CD4-positive, alpha-beta T cell treated with Interleukin-12 subunit alpha and Interleukin-12 subunit beta, for 1 hour (primary cell): ENCODE results near the gene TNFAIP8L3.
"Not testable (repeated sequence)": the region's sequence is repeated elsewhere in the genome, so short reads cannot be mapped to it uniquely, and the experiment has no call there.

Experiments
- DNase-seq: peaks from one replicate; pipeline ENCODE4 v3.0.0-alpha.2; 2020

TNFAIP8L3 gene

DNA sequence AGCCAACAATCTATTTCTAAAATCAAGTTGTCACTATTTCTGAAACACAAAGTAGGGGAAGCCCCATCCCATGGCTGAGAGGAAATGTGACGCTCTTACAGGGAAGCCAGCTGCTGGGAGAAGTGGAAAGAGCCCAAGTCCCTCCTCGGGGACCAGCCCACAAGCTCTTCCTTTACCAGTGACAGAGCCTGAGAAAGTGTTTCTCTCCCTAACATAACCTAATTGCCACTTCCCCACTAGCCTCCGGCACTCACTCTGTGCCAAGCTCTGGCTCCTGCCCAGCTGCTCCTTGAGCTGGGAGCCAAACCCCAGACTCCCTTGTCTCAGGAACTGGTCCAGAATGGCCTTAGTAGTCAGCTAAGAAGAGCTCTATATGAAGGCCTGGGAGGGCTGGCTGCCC is 42.9 kb downstream of the TNFAIP8L3 start:
- DNase-seq: no peak

DNA sequence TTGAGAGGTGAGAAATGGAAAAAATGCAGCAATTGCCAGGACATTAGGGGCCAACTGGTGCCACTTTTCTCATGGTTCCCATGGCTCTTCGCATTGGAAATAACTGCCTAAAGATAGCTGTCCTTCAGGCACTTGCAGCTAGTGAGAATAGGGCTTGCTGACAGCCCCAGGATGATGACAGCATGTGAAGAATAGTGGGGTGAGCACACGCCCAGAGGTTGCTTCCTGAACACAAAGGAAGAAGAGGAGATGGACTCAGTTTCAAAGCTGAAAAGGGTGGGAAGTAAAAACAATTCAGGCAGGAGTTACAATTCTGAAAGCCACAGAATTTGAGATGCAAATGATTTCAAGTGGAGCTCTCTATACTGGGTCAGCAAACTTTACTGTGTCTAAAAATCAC is 45.6 kb downstream of the TNFAIP8L3 start:
- DNase-seq: no peak

- no peak for DNase-seq
These were observed 46.4 kb downstream of the TNFAIP8L3 start for GRCh38 chr15:51048308-51048707.

DNA sequence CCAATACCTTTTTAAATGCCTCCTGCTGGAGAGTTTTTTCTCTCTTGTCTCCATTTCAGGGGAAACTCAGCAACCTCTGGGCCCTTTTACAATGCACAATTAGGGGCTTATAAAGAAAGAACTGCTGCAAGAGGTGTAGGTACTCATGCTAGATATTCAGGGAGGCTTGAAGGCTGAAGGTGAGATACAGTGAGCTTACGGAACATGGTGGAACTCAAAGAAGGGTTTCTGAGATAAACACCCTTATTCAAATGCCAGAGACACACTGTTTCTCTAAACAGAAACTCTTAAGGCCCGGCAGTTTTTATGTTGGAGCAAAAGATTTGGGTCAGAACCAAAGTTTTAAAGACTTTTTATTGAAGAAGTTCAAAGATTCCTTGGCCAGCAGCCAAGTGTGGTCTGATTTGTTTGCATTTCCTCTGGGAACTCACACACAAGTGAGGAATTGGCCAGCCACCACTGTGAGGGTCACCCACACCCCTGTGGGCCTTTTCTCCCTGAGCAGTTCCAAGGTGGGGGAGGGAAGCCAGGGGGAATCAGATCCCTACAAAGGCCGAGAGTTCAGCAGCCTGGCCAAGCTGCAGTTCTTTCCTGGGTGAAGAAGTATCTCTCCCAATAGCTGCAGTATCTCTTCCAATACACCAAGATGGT is 47.8 kb downstream of the TNFAIP8L3 start:
- no peak for DNase-seq

GRCh38 chr15:51046016-51046415 is 48.7 kb downstream of the TNFAIP8L3 start:
- no peak for DNase-seq

- DNase-seq: no peak
These were observed 50.5 kb downstream of the TNFAIP8L3 start for GRCh38 chr15:51044037-51044727.

DNA sequence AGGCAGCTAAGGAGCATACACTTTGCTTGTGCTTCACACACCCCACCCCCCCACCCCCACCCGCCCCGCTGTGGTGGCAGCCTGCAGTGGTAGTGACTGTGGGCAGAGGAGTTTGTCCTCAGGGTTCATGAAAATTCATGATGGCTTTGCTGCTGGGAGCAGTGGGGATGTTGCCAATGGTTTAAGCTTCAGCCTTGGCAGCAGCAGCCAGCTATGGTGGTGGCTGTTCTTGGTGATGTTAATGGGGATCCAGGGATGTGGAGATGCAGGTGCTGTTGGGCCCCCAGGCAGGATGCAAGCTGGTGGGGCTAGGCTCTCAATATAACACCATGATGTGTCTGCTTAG is 55.8 kb downstream of the TNFAIP8L3 start:
- DNase-seq: no peak

DNA sequence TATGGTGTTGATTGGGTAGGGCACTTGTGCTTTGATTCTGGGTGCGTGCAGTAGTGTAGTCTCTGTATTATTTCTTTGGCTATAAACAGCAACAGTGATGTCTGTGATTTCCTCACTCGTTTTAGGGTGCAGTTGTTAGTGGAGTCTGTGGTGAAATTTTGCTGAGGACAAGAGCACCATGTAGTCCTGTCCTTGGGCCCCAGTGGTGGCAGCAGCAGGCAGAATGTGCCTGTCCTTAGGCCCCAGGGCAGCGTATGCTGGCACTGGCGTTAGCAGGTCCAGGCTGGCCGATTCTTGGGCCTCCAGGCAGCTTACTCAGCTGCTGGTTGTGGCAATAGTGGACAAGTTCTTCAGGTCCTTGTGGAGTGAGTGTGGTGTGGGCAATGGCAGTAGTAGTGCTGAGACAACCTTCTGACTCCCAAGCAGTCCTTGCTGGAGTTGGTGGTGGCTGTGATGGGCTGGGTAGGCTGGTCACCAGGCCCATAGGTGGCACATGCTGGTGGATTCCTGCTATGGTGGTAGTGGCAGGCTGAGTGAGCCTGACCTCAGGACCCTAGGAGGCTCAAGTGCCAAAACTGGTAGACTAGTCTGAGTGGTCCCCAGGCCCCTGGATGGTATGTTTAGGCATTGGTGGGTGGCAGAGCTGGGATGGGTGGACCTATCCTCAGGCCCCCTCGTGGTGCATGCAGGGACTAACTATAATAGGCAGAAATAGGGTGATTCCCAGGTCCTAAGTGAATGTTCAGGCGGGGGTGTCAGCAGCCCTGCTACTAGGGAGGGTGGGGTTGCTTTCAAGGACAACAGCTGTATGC is 56.3 kb downstream of the TNFAIP8L3 start:
- DNase-seq: no peak

DNA sequence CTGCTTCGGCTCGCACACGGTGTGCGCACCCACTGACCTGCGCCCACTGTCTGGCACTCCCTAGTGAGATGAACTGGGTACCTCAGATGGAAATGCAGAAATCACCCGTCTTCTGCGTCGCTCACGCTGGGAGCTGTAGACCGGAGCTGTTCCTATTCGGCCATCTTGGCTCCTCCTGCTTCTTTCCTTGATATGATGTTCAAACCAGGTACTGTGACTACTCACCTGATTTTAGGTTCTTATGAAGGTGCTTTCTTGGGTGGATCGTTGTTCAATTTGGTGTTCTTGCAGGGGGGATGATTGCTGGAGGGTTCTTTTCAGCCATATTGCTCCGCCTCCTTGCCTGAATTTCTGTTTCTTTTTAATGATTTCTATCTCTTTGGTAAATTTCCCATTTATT is 57.2 kb downstream of the TNFAIP8L3 start:
- DNase-seq: not testable (repeated sequence)

GRCh38 chr15:51030649-51031316 is 63.9 kb downstream of the TNFAIP8L3 start:
- no peak for DNase-seq

DNA sequence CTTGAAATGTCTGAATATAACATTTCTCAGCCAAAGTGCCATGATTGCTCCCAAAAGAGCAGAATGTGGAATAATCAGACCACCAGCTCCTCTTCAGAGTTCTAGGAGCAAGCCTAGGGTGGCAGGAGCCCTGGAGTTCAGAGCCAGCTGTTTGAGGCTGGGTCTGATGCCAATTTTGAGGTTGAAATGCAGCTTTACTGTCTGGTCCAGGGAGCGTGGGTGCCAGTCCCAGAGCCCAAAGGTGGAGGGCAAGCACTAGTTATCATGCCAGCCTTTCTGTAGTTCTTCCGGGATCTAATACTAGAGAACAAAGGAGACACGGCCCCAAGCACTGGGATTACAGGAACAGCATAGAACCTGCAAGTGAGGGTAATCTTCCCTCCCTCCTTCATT is 69.3 kb downstream of the TNFAIP8L3 start:
- DNase-seq: no peak

DNA sequence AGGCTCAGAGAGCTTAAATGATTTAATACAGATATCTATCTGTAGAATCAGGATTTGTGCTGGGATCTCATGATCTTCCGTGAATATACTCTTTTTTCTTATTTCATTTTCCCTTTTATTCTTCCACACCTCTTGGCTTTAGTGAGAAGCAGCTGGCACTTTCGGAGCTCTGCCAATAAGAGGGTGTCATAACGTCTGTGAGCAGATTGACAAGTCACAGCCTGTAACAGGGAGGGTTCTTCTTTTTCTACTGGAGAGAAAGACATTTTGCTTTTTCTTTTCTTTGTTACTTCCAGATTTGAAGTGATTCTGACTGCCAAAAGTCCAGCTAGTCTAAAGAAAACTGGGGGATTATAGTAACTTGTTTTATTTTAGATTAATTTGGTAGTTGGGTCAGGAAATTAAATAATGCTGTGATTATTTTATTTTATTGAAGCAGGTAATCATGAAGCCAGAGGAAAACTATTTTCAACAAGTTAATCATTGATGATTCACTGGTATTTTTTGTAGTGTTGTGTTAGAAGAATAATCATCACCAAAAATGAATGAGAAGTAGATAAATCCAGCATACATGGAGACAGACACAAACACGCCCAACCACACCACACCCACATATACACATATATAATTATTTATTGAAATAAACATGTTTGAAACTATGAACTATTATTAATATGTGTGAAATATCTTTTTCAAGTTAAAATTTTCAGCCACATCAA is 69.8 kb downstream of the TNFAIP8L3 start:
- DNase-seq: no peak

DNA sequence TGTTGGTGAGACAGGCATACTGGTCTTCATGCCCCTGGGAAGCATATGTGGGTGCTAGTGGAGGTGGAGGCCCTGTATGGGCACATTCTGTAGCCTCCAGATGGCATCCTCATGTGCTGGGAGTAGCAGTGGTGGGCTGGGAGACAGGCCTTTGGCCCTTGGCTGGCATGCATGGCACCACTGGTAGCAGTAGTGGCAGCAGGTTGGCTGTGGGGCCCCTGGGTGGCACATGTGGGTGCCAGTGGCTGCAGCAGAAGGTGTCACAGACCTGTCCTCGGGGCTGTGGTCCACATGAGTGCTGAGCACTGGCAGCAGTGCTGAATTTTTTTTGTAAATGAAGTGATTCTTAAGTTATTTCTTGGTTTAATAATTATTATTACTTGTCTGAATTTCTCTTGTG is 71.2 kb downstream of the TNFAIP8L3 start:
- DNase-seq: no peak

GRCh38 chr15:51022206-51022605 is 72.5 kb downstream of the TNFAIP8L3 start:
- DNase-seq: no peak

DNA sequence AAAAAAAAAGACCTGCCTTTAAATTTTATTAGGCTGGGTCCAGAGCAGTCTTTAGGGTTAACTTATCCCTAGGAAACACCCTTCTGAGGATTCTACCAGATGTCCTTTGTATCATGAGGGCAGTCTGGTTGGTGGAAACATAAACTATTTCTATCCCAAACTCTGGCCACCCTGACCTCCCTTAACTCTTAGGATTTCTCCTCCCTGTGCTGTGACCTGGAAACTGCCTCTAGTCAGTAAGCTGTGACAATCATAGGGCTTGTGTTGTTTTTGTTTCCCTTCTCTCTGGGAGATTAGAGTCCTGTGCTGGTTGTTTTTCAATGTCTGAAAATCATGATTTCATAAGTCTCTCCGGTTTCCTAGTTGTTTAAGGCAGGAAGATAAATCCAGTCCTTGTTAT is 78.1 kb downstream of the TNFAIP8L3 start:
- DNase-seq: no peak

- no peak for DNase-seq
These were observed 83.5 kb downstream of the TNFAIP8L3 start for GRCh38 chr15:51011212-51011611.

GRCh38 chr15:51007131-51007666 is 87.5 kb downstream of the TNFAIP8L3 start:
- no peak for DNase-seq
